Measurements from ENCODE around the gene PARVB.

Gene PARVB

GRCh38 chr22:44028091-44028490, 4.0 kb downstream of the PARVB start:
- DNase-seq (ENCODE audit: low read depth in 2 of 2): no peak

GRCh38 chr22:44029069-44029468, 5.0 kb downstream of the PARVB start:
- DNase-seq (ENCODE audit: low read depth in 2 of 2): no peak

GRCh38 chr22:44030051-44030701, 6.1 kb downstream of the PARVB start:
- DNase-seq (ENCODE audit: low read depth in 2 of 2): no peak

DNA sequence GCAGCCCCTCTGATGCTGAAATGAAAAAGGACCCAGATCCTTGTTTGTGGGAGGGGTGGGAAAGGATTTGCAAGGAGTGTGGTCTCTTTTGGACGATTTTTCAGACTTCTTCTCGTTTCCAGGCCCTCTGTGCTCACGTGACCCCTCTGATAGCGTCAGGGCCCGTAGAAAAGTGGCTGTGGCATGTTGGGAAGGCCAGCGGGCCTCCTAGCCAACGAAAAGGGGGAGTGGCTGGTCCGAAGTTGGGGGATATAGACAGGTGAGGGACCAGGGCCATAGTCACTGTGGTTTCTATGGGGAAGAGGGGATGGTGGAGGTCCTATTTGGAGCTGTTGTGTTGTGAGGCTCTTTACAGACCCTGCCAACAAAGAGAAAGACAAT, 6.6 kb downstream of the PARVB start:
- no peak for DNase-seq (ENCODE audit: low read depth in 2 of 2)

GRCh38 chr22:44031158-44031952, 7.3 kb downstream of the PARVB start:
- no peak for DNase-seq (ENCODE audit: low read depth in 2 of 2)

DNA sequence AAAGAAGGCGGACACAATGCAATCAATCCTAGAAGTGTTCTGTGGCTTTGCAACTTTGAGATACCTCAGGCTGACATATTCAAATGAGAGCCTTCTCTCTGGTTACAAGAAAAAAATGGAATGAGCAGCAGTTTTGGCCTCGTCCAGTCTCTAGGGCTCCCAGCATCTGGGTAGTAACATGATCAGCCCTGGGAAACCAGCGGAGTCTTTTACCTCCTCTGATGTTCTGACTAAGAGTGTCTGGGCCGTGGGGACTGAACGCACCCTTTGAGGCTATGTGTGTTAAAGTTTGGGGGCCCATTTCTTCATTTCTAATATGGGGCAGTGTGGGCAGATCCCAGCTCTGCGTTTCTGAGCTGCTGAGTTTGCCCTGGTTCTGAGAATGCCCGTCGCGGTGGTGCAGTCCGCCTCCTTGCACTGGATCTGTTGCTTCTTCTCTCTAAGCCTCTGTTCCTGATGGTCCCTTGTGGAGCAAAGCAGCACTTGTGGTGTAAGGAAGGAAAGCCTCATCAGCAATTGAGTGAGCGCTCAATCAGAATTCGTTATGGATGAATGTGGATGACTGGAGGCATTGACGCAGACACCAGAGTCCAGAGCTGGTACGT, 8.1 kb downstream of the PARVB start:
- no peak for DNase-seq (ENCODE audit: low read depth in 2 of 2)

- no peak for DNase-seq (ENCODE audit: low read depth in 2 of 2)
Measured at GRCh38 chr22:44033287-44033686, 9.2 kb downstream of the PARVB start.

DNA sequence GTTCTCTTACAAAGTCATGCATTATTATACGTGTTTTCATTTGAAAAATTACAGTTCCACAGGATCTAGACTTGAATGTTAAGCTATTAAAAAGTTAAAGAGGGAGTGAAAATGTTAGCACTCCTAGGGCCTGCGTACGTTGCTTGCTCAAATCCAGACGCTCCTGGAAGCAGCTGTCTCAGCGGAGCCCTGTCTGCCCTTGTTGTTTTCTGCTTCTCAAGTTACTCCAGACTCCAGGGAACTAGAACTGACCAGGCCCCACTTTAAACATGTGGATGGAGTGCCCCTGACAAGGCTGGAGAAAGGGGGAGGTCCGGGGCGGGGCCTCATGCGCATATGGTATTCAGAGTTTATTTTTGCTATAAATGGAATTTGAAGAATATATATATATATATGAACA, 9.6 kb downstream of the PARVB start:
- no peak for DNase-seq (ENCODE audit: low read depth in 2 of 2)

DNA sequence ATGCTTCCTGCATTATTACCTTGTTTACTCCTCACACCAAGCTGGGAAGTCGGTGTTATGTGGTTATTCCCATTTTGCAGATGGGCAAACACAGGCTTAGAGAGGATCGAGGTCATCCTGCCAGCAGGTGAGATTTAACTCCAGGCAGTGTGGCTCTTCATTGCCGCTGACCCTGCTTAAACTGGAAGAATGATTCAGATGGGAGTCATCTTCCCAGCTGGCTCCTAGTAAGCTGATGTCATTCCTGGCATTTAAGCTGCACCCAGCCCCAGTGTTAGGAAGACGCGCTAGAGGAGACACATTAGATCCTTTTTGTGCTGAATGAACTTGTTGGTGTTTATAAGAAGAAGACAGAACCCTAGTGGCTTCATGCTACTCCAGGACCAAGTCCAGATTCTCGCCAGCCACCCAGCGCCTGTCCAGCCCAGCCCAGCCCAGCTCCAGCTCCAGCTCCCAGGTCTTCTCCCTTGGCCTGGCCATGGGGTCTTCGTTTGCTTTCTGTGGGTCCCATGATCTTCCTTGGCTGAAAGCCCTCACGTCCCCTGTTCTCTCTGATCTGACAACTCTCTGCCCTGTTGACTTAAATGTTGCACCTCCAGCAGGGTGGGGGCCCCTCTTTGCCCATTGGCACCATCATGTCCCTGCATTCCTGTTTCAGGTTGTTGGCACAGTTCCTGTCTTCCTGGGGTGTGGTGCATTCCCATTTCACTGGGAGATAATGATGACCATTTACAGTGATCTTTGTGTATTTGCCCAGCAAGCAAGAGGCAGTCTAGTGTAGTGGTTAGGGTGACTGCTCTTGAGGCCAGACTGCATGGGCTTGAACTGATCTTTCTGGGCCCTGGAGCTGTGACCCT, 13.6 kb downstream of the PARVB start:
- DNase-seq (ENCODE audit: low read depth in 2 of 2): no peak

DNA sequence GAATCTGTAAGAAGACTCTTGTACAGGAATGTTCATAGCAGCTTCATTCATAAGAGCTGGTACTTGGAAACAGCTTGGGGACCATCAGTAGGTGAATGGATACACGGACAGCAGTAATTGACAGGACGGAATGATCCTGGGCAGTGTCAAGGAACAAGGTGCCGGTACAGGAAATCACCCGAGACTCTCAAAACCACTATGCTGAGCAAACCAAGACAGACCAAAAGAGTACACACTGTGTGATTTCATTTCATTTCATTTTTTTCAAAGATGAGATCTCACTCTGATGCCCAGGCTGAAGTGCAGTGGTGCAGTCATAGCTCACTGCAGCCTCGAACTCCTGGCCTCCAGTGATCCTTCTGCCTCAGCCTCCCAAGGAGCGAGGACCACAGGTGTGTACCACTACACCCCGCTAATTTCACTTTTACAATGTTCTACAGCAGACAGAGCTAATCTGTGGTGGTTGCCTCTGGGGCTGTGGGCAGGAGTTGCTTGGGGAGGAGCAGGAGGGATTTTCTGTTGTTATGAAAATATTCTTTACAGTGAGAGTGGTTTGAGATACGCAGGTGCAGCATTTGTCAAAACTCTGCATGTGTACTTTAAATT, 15.6 kb downstream of the PARVB start:
- DNase-seq (ENCODE audit: low read depth in 2 of 2): no peak

GRCh38 chr22:44042249-44043218, 18.4 kb downstream of the PARVB start:
- no peak for DNase-seq (ENCODE audit: low read depth in 2 of 2)

DNA sequence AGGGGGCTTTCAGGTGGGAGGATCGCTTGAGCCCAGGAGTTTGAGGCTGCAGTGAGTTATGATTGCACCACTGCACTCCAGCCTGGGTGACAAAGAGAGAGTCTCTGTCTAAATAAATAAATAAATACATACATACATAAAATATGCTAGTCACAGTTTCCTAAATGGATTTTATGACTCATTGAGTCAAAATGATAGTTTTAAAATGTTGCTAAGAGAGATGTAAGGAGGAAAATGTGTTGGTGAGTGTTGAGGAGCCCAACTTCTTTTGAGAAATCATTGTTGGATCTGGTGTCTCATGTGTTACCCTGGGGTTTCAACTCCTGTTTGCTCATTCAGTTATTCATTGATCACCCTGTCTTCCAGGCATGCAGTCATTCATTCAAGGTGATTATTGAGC, 21.0 kb downstream of the PARVB start:
- no peak for DNase-seq (ENCODE audit: low read depth in 2 of 2)

DNA sequence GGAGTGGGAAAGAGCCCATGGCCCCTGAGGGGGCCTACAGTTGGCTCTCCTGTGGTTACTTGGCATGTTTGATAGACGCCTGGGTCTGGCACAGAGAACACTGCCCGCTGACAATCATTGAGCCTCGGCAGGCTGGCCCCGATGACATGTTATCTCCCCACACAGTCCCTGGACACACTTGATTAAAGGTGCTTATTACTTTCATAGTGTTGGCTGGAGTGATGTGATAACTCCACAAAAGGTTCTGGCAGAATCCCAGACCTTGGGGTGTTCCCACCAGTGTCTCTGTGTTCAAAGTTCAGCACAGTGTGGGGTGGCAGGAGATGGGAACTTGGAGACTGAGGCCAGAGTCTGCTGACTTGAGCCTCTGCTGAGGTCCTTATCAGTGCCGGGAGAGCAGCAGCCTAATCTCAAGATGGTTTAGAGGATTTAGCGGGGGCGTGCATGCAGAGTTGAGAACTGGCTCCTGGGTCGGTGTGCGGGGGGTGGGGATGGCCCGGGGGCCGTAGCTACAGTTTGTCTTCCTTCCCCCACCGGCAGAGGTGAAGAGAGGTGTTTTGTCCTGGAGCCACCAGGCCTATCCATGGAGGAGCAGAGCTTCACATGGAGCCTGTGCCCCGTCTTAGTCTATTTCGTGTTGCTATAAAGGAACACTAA, 22.5 kb downstream of the PARVB start:
- no peak for DNase-seq (ENCODE audit: low read depth in 2 of 2)

DNA sequence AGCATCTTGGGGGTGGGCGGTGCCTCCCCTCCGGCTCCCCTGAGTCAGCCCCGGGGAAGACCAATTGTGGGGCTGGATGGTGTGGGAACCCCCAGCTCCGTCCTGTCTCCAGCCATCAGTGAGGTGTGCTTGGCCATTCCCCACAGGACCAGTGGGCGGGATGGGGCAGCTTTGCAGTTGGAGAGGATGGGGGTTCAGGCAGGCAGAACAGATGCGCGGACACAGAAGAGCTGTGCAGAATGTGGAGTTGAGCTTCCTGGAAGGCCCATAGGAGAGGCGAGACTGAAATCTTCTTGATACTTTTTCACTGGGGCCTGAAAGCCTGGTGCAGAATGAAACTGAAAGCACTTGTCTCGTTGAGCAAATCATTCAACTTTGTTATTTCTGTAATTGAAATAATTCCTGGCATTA, 23.8 kb downstream of the PARVB start:
- no peak for DNase-seq (ENCODE audit: low read depth in 2 of 2)

DNA sequence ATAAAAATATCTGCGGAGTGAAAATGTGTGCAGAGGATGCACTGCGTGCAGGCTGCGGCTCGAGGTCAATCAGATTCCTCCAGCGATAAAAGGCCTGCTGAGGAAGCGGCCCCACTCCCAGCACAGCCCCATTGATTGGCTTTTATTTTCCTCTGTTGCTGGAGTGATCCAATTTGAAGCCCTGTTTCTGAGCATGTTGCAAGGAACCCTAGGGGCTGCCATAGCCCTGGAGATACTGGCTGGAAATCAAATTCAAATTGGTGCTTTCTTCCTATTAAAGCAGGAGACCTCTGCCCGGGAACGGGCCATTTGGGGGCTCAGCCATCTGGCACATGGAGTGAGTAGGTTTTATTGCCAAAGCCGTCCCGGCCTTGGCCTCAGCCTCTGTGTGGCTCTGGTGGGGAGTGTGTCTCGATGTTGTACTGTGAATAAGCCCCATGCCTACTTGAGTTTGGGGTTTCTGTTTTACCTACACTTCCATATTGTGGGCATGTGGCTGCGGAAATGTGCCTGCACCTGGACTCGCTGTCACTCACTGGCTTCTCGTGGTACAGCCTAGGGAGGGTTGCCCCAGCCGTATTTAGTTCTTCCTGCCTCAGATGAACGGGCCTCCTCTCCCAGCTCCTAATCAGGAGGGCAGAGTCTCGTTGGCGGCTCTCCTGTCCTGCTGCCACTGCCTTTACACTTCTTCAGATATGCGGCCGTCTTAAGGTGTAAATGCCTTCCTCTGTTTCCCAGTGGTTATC, 25.6 kb downstream of the PARVB start:
- no peak for DNase-seq (ENCODE audit: low read depth in 2 of 2)

- DNase-seq (ENCODE audit: low read depth in 2 of 2): no peak
Measured at GRCh38 chr22:44050766-44051355, 26.8 kb downstream of the PARVB start.

- DNase-seq (ENCODE audit: low read depth in 2 of 2): no peak
Measured at GRCh38 chr22:44051358-44051757, 27.3 kb downstream of the PARVB start.

- DNase-seq (ENCODE audit: low read depth in 2 of 2): no peak
Measured at GRCh38 chr22:44051961-44052360, 27.9 kb downstream of the PARVB start.

DNA sequence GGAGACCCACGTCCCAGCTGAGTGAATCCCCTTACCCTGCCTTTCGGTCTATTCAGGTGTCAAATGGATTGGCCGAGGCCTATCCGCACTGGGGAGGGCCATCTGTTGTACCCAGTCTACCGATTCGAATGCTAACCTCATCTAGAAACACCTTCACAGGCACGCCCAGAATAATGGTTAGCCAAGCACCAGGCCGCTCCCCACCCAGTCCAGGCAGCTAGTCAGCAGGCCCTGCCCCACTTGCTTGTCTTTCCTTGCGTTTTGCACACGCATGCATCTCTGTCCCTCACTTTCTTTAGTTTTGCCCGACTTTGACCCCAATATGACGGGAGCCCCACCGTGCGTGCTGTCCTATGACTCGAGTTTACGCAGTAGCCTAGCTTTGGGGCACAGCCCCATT, 31.7 kb downstream of the PARVB start:
- no peak for DNase-seq (ENCODE audit: low read depth in 2 of 2)

Data from stimulated activated CD4-positive, alpha-beta T cell treated with anti-CD3 and anti-CD28 coated beads, Interleukin-1b, Interleukin-23, amount 100 ng/mL, for 1 hour (primary cell).